Endothelial cell (in vitro differentiated cells): Measurements from ENCODE around the gene BRS3. TPM values are rescaled to one million over a fixed set of nuclear protein-coding genes. Genes with fewer than 3 reads are reported as not detected.

Experiments used
- DNase-seq: peaks from one replicate; pipeline ENCODE4 v3.0.0; 2021; ENCODE audit warnings: low spot score
- H3K27ac Mint-ChIP-seq: one replicate; pipeline ENCODE4 v1.8.0; 2021; ENCODE audit warnings: mixed read lengths, inconsistent platforms; ENCODE audit not compliant: unreplicated experiment
- H3K27me3 Mint-ChIP-seq: one replicate; pipeline ENCODE4 v1.8.0; 2021; ENCODE audit warnings: mild to moderate bottlenecking, moderate library complexity, mixed read lengths, inconsistent platforms; ENCODE audit not compliant: unreplicated experiment
- H3K36me3 Mint-ChIP-seq: one replicate; pipeline ENCODE4 v1.8.0; 2021; ENCODE audit warnings: mild to moderate bottlenecking, low read depth, mixed read lengths, inconsistent platforms; ENCODE audit not compliant: unreplicated experiment
- H3K4me1 Mint-ChIP-seq: one replicate; pipeline ENCODE4 v1.8.0; 2021; ENCODE audit warnings: mild to moderate bottlenecking, mixed read lengths, inconsistent platforms; ENCODE audit not compliant: unreplicated experiment
- H3K4me3 Mint-ChIP-seq: one replicate; pipeline ENCODE4 v1.8.0; 2021; ENCODE audit warnings: mild to moderate bottlenecking, mixed read lengths, inconsistent platforms; ENCODE audit not compliant: unreplicated experiment
- H3K9me3 Mint-ChIP-seq: one replicate; pipeline ENCODE4 v1.8.0; 2021; ENCODE audit warnings: mixed read lengths, inconsistent platforms; ENCODE audit not compliant: unreplicated experiment
- CTCF ChIP-seq: fragments of 200-600 bp; sonication (generic); IDR thresholded peaks from one replicate; pipeline ENCODE4 v1.5.0; 2021; ENCODE audit warnings: antibody characterized with exemption; ENCODE audit not compliant: unreplicated experiment
- total RNA-seq: library from RNA; stranded (reverse); fragmentation: NEBNext Ultra II Directional; extraction: Animal tissue kit (Norgen Biotek cat#: 25700); gene quantifications from one replicate; pipeline ENCODE4 v1.2.1, GENCODE V29; 2021; ENCODE audit not compliant: unreplicated experiment

The BRS3 gene
- total RNA-seq, 1 donor from 2014 or later, result not detected

GRCh38 chrX:136447968-136448367 lies 39.8 kb upstream of the BRS3 start:
- DNase-seq, result no peak
- Mint-ChIP-seq H3K27me3 (no peaks in the 10 kb centered on the region), H3K36me3 (no peaks in the 10 kb centered on the region), H3K27ac (no peak overlapping the region), H3K4me3 (no peak overlapping the region), H3K9me3 (no peaks in the 10 kb centered on the region), H3K4me1 (no peaks in the 10 kb centered on the region)
- TF ChIP-seq CTCF, result no peak

DNA sequence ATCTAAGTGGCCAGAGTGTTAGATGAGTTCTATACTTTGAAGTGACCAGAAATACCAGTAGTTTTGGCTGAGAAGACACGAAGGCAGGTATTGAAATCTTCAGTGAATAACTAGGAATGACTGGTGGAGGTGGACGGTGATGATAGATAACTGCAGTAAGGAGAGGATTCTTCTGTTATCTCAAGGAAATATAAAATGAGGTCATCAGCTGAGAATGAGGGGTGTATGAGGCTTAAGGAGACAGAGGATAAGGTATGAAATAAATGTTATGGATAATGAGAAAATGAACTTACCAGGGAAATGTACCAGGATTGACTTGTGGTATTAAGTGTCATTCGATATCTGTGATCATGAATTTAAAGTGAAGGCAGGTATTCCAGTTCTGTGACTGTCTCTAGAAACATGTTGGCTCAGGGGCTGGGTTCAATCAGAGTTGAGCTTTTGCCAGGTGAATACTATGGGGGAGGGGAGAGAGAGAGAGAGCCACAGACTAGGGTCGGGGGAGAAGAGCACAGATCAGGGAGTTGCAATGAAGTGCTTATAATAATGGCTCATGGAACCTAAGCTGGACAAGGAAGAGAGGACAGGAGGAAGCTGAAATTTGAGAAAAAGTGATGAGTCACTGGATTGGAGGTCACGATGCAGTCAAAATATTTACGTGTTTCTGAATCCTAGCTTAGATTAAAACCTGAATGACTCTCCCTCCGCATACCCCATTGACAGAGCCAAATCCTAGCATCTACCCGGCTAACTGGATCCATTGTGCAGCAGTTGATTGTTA lies 37.5 kb upstream of the BRS3 start:
- TF ChIP-seq CTCF, result no peak
- H3K4me3 Mint-ChIP-seq, result no peak overlapping the region
- no peak overlapping the region for H3K27ac Mint-ChIP-seq
- no peaks in the 10 kb centered on the region for H3K4me1 Mint-ChIP-seq
- H3K27me3 Mint-ChIP-seq, result no peaks in the 10 kb centered on the region
- H3K9me3 Mint-ChIP-seq, result no peaks in the 10 kb centered on the region
- no peaks in the 10 kb centered on the region for H3K36me3 Mint-ChIP-seq
- no peak for DNase-seq

- H3K4me1 Mint-ChIP-seq, result no peaks in the 10 kb centered on the region
- TF ChIP-seq CTCF, result no peak
- H3K36me3 Mint-ChIP-seq, result no peaks in the 10 kb centered on the region
- DNase-seq, result no peak
- H3K27me3 Mint-ChIP-seq, result no peaks in the 10 kb centered on the region
- no peak overlapping the region for H3K27ac Mint-ChIP-seq
- H3K9me3 Mint-ChIP-seq, result no peaks in the 10 kb centered on the region
- no peak overlapping the region for H3K4me3 Mint-ChIP-seq
Observed at GRCh38 chrX:136452614-136453013, 35.1 kb upstream of the BRS3 start.

DNA sequence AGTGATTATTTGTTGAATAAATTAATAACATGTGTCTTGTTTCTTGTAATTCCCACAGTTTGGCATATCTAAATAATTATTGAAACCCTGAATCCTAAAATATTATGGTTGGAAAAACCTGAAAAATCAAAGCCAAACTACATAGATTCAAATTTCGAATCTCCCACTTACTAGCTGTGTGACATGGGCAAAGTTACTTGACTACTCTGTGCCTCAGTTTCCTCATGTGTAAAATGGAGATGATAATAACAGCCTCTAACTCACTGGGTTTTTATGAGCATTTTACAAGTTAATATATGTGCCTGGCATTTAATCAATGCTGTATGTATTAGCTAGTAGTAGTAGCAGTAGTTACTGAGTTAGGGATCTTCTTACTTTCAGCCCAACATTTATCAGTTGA lies 34.6 kb upstream of the BRS3 start:
- Mint-ChIP-seq H3K27me3 (no peaks in the 10 kb centered on the region), H3K4me1 (no peaks in the 10 kb centered on the region), H3K36me3 (no peaks in the 10 kb centered on the region), H3K27ac (no peak overlapping the region), H3K4me3 (no peak overlapping the region), H3K9me3 (no peaks in the 10 kb centered on the region)
- no peak for DNase-seq
- no peak for TF ChIP-seq CTCF

DNA sequence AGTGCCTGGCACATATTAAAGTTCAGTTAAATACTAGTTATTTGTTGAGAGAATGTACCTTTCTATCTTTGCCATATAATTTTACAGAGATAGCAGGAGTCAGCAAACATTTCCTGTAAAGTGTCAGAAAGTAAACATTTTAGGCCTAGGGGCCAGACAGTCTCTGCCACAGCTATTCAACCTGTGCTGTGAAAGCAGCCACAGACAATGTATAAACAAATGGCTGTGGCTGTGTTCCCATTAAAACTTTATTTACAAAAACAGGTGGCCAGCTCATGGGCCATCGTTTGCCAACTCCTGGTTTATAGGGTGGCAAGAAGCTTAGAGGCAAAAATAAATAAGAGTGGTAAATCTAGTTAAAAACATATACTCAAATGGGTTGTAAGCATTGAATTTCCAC lies 34.0 kb upstream of the BRS3 start:
- H3K27me3 Mint-ChIP-seq, result no peaks in the 10 kb centered on the region
- no peaks in the 10 kb centered on the region for H3K4me1 Mint-ChIP-seq
- H3K4me3 Mint-ChIP-seq, result no peak overlapping the region
- no peak overlapping the region for H3K27ac Mint-ChIP-seq
- DNase-seq, result no peak
- no peaks in the 10 kb centered on the region for H3K36me3 Mint-ChIP-seq
- no peaks in the 10 kb centered on the region for H3K9me3 Mint-ChIP-seq
- no peak for TF ChIP-seq CTCF
